ENCODE measurements around the gene FGFBP3. TPM values are rescaled to one million over a fixed set of nuclear protein-coding genes. Genes with fewer than 3 reads are reported as not detected.

FGFBP3 gene
- total and polyA plus RNA-seq, 2 of the 13 experiments (the other 11 are each of a cell fraction or from before 2014, with no cell fraction given): 0.50 to 2.0 TPM

GRCh38 chr10:91887272-91888076, 21.8 kb downstream of the FGFBP3 start (continued):
- TF ChIP-seq, protein P1, sequence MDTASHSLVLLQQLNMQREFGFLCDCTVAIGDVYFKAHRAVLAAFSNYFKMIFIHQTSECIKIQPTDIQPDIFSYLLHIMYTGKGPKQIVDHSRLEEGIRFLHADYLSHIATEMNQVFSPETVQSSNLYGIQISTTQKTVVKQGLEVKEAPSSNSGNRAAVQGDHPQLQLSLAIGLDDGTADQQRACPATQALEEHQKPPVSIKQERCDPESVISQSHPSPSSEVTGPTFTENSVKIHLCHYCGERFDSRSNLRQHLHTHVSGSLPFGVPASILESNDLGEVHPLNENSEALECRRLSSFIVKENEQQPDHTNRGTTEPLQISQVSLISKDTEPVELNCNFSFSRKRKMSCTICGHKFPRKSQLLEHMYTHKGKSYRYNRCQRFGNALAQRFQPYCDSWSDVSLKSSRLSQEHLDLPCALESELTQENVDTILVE (CRISPR knock-in tag; IDR thresholded peaks at IDR 0.05): no peak
- peak; percentile 19; the same call in 1 of the 2 replicates for TF ChIP-seq RXRB (CRISPR knock-in tag; IDR thresholded peaks at IDR 0.05; ENCODE audit: borderline replicate concordance)
- TF ChIP-seq ZNF772 (CRISPR knock-in tag; IDR thresholded peaks at IDR 0.05): no peak
- peak; percentile 88 for TF ChIP-seq SALL1 (CRISPR knock-in tag; IDR thresholded peaks at IDR 0.05)
- TF ChIP-seq NFYC (CRISPR knock-in tag; IDR thresholded peaks at IDR 0.05): peak; percentile 69
- 0 out of 2 replicates have a peak, but pooled peaks have one; percentile 35 for TF ChIP-seq ZC3H13 (CRISPR knock-in tag; IDR thresholded peaks at IDR 0.05)
- peak; percentile 93 for TF ChIP-seq ZNF687 (CRISPR knock-in tag; IDR thresholded peaks at IDR 0.05)
- TF ChIP-seq, protein P2, sequence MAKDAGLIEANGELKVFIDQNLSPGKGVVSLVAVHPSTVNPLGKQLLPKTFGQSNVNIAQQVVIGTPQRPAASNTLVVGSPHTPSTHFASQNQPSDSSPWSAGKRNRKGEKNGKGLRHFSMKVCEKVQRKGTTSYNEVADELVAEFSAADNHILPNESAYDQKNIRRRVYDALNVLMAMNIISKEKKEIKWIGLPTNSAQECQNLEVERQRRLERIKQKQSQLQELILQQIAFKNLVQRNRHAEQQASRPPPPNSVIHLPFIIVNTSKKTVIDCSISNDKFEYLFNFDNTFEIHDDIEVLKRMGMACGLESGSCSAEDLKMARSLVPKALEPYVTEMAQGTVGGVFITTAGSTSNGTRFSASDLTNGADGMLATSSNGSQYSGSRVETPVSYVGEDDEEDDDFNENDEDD (CRISPR knock-in tag; IDR thresholded peaks at IDR 0.05; ENCODE audit: borderline replicate concordance): 0 out of 2 replicates have a peak, but pooled peaks have one; percentile 38
- no peak for TF ChIP-seq SRF (IDR thresholded peaks at IDR 0.05; ENCODE audit: low read depth, low read length)
- TF ChIP-seq TGIF2 (CRISPR knock-in tag; IDR thresholded peaks at IDR 0.05): no peak
- no peak for TF ChIP-seq RBM22 (optimal IDR thresholded peaks at IDR 0.05; ENCODE audit: low read length)
- TF ChIP-seq ZNF138 (CRISPR knock-in tag; IDR thresholded peaks at IDR 0.05; ENCODE audit: low read depth): no peak
- no peak for TF ChIP-seq ZSCAN12 (CRISPR knock-in tag; IDR thresholded peaks at IDR 0.05)
- no peak for TF ChIP-seq ATF7-NPFF (CRISPR knock-in tag; IDR thresholded peaks at IDR 0.05; ENCODE audit: low read depth)
- peak; percentile 73; the same call in 1 of the 2 replicates for TF ChIP-seq BORCS8-MEF2B (CRISPR knock-in tag; IDR thresholded peaks at IDR 0.05)
- TF ChIP-seq TEAD3 (CRISPR knock-in tag; optimal IDR thresholded peaks at IDR 0.05; ENCODE audit: borderline replicate concordance): peak; percentile 78
- no peak for TF ChIP-seq MEIS2 (CRISPR knock-in tag; IDR thresholded peaks at IDR 0.05)
- TF ChIP-seq ZSCAN29 (CRISPR knock-in tag; conservative IDR thresholded peaks at IDR 0.05): no peak
- TF ChIP-seq HOXA7 (CRISPR knock-in tag; IDR thresholded peaks at IDR 0.05): no peak
- no peak; the same call in 1 of the 2 replicates for TF ChIP-seq TOE1 (CRISPR knock-in tag; IDR thresholded peaks at IDR 0.05)
- TF ChIP-seq ZNF782 (CRISPR knock-in tag; IDR thresholded peaks at IDR 0.05; ENCODE audit: borderline replicate concordance): peak; percentile 48; the same call in 1 of the 2 replicates
- TF ChIP-seq MTF2 (CRISPR knock-in tag; IDR thresholded peaks at IDR 0.05; ENCODE audit: borderline replicate concordance): peak; percentile 74; the same call in 1 of the 2 replicates

Measured in HepG2 (cell line).